Hepatocyte (in vitro differentiated cells): Measurements from ENCODE around the gene RAB28. TPM values are rescaled to one million over a fixed set of nuclear protein-coding genes. Genes with fewer than 3 reads are reported as not detected.

Source experiments
- DNase-seq: peaks from one replicate; pipeline ENCODE4 v3.0.0-alpha.2; 2016; ENCODE audit warnings: low spot score
- H2AFZ ChIP-seq: fragments of 200-600 bp; sonication (generic); 2 replicates; pipeline ENCODE4 v1.6.0; 2016; ENCODE audit warnings: antibody characterized with exemption, mild to moderate bottlenecking
- H3K27ac ChIP-seq: fragments of 200-600 bp; sonication (generic); 2 replicates; pipeline ENCODE4 v1.5.1; 2016; ENCODE audit warnings: mild to moderate bottlenecking
- H3K27me3 ChIP-seq: fragments of 200-600 bp; sonication (generic); 2 replicates; pipeline ENCODE4 v1.6.1; 2016
- H3K36me3 ChIP-seq: fragments of 200-600 bp; sonication (generic); replicated peaks from 2 replicates; pipeline ENCODE4 v1.5.1; 2016; ENCODE audit warnings: low read depth; ENCODE audit not compliant: insufficient read depth
- H3K4me1 ChIP-seq: fragments of 200-600 bp; sonication (generic); 2 replicates; pipeline ENCODE4 v1.5.1; 2016; ENCODE audit warnings: mild to moderate bottlenecking, moderate library complexity; ENCODE audit not compliant: insufficient read depth
- H3K4me2 ChIP-seq: fragments of 200-600 bp; sonication (generic); 2 replicates; pipeline ENCODE4 v1.6.0; 2016
- H3K4me3 ChIP-seq: fragments of 200-600 bp; sonication (generic); 2 replicates; pipeline ENCODE4 v1.5.1; 2016; ENCODE audit warnings: mild to moderate bottlenecking
- H3K79me2 ChIP-seq: fragments of 200-600 bp; sonication (generic); 2 replicates; pipeline ENCODE4 v1.6.0; 2017; ENCODE audit warnings: mild to moderate bottlenecking
- H3K9me2 ChIP-seq: fragments of 200-600 bp; sonication (generic); replicated peaks from 2 replicates; pipeline ENCODE4 v1.6.0; 2017; ENCODE audit warnings: mild to moderate bottlenecking; ENCODE audit not compliant: insufficient read depth
- H3K9me3 ChIP-seq: fragments of 200-600 bp; sonication (generic); 2 replicates; pipeline ENCODE4 v1.5.1; 2016; ENCODE audit warnings: low read depth, mild to moderate bottlenecking
- H4K20me1 ChIP-seq: fragments of 200-600 bp; sonication (generic); 2 replicates; pipeline ENCODE4 v1.6.0; 2016; ENCODE audit warnings: mild to moderate bottlenecking; ENCODE audit not compliant: insufficient read depth, poor library complexity, severe bottlenecking
- CTCF ChIP-seq: fragments of 200-600 bp; sonication (generic); IDR thresholded peaks from 2 replicates; pipeline ENCODE4 v1.5.1; 2016; ENCODE audit warnings: antibody characterized with exemption, mild to moderate bottlenecking; ENCODE audit not compliant: poor library complexity
- EZH2 ChIP-seq: fragments of 200-600 bp; sonication (generic); IDR thresholded peaks from 2 replicates; pipeline ENCODE4 v1.6.1; 2016; ENCODE audit warnings: antibody characterized with exemption, mild to moderate bottlenecking, borderline replicate concordance
- EZH2phosphoT487 ChIP-seq: fragments of 200-600 bp; sonication (generic); IDR thresholded peaks from one replicate; pipeline ENCODE4 v1.6.1; 2018; ENCODE audit warnings: antibody characterized with exemption, mild to moderate bottlenecking, low read depth, moderate library complexity; ENCODE audit not compliant: unreplicated experiment, severe bottlenecking
- WGBS: methylation state at CpG from one replicate; pipeline ENCODE4 v1.1.6; 2016; ENCODE audit warnings: low lambda C conversion rate; ENCODE audit errors: missing lambda C conversion rate; 5-methylcytosine and 5-hydroxymethylcytosine counted together
- polyA plus RNA-seq: library from polyadenylated mRNA; unstranded; fragments of >200 nt; fragmentation: Nextera tagmentation; extraction: Ambion mirVana; gene quantifications from 2 replicates; pipeline ENCODE4 v1.2.1, GENCODE V29; 2016
- total RNA-seq: library from RNA; depleted of rRNA; stranded (reverse); fragments of >200 nt; gene quantifications from 2 replicates; pipeline ENCODE4 v1.2.3, GENCODE V29; 2014

The RAB28 gene
- total and polyA plus RNA-seq, 2 experiments from 2014 or later: 14.5 to 26.1 TPM

- TF ChIP-seq EZH2phosphoT487 (no peak), EZH2 (no peak), CTCF (no peak)
- no peak overlapping the region for H2AFZ ChIP-seq
- H3K36me3 ChIP-seq: no peaks in the 10 kb centered on the region
- H3K9me3 ChIP-seq: no peaks in the 10 kb centered on the region
- no peak overlapping the region for H3K27ac ChIP-seq
- H3K4me3 ChIP-seq: no peak overlapping the region
- H3K9me2 ChIP-seq: no peaks in the 10 kb centered on the region
- H4K20me1 ChIP-seq: no peaks in the 10 kb centered on the region
- H3K4me1 ChIP-seq: peaks cover 4% of the 10 kb centered on the region
- no peaks in the 10 kb centered on the region for H3K27me3 ChIP-seq
- 62% methylated on average over 1 of the region's 1 CpG for WGBS
- no peak for DNase-seq
- peaks cover 44% of the 10 kb centered on the region for H3K79me2 ChIP-seq
- no peak overlapping the region for H3K4me2 ChIP-seq
Measured at GRCh38 chr4:13432453-13432852, 51.7 kb downstream of the RAB28 start.

DNA sequence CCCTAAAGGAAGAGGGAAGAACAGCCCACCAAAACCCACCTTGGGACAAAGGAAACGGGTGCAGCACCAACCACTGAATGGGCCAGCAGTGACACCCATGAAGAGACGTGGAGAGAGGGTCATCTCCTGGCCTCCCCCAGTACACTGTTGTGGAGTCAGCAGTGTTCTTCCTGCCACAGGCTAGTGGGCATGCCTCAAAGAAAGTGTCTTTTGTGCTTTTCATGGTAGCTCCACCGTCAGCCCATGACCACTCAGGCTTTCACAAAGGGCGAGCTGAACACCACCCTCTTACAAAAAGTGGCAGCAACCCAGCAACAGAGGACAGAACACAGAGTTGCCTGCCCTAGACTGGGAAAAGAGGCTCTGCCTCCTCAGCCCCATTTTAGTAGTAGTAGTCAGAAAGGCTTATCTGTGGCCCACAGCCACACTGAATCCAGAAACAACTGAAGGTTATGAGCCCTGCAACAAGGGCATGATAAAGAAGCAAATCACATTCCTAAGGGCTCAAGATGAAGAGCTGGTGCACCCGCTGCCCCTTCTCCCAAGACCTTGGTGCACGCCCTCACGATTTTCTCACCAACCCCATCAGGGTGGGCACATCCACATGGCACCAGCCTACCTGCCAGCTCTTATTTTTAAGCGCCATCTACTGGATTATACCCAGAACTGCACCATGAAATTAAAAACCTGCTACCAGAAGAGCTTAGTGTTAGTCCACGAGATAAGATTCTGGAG lies 53.1 kb downstream of the RAB28 start:
- Histone ChIP-seq H2AFZ (no peak overlapping the region), H3K27me3 (no peaks in the 10 kb centered on the region), H3K4me1 (peaks cover 4% of the 10 kb centered on the region), H3K36me3 (no peaks in the 10 kb centered on the region), H3K79me2 (peaks cover 44% of the 10 kb centered on the region), H3K9me3 (no peaks in the 10 kb centered on the region), H3K9me2 (no peaks in the 10 kb centered on the region), H3K4me3 (no peak overlapping the region), H3K27ac (no peak overlapping the region), H4K20me1 (no peaks in the 10 kb centered on the region), H3K4me2 (no peak overlapping the region)
- 86% methylated on average over 9 of the region's 9 CpGs for WGBS
- DNase-seq: no peak
- TF ChIP-seq EZH2phosphoT487 (no peak), CTCF (peak; percentile 7), EZH2 (no peak)

DNA sequence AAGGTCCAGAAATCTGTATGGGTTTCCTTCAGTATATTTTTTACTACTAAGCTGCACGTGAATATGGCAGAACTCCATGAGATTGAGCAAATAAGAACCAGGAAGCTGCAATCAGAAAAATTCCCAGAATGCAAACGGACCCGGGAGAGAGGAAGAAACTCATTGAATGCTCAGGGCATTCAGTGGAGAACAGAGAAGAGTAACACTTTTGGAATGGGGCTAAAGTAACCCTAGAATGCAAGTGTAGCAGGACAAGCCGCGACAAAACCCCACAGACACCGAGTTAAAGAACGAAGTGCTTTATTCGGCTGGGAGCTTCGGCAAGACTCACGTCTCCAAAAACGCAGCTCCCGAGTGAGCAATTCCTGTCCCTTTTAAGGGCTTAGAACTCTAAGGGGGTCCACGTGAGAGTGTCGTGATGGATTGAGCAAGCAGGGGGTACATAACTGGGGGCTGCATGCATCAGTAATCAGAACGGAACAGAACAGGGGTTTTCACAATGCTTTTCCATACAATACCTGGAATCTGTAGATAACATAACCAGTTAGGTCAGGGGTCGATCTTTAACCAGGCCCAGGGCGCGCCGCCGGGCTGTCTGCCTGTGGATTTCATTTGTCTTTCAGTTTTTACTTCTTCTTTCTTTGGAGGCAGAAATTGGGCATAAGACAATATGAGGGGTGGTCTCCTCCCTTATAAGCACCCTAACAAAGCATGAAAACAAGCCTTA lies 56.4 kb downstream of the RAB28 start:
- Histone ChIP-seq H2AFZ (no peak overlapping the region), H3K27ac (peak overlapping the region; percentile 52), H3K9me2 (no peaks in the 10 kb centered on the region), H3K36me3 (no peaks in the 10 kb centered on the region), H3K79me2 (peaks cover 23% of the 10 kb centered on the region), H3K4me2 (peak overlapping the region; percentile 66), H3K27me3 (no peaks in the 10 kb centered on the region), H3K4me3 (no peak overlapping the region), H3K4me1 (peaks cover 4% of the 10 kb centered on the region), H3K9me3 (no peaks in the 10 kb centered on the region), H4K20me1 (no peaks in the 10 kb centered on the region)
- 63% methylated on average over 20 of the region's 20 CpGs for WGBS
- no peak for DNase-seq
- TF ChIP-seq EZH2phosphoT487: no peak

- 97% methylated on average over 27 of the region's 32 CpGs for WGBS
- TF ChIP-seq EZH2 (no peak), EZH2phosphoT487 (no peak), CTCF (no peak)
- Histone ChIP-seq H4K20me1 (peaks cover 7% of the 10 kb centered on the region), H3K36me3 (no peaks in the 10 kb centered on the region), H3K27me3 (no peaks in the 10 kb centered on the region), H3K27ac (no peak overlapping the region), H3K9me2 (no peaks in the 10 kb centered on the region), H3K79me2 (peaks cover 8% of the 10 kb centered on the region), H2AFZ (no peak overlapping the region), H3K9me3 (no peaks in the 10 kb centered on the region), H3K4me1 (no peaks in the 10 kb centered on the region), H3K4me2 (no peak overlapping the region), H3K4me3 (no peak overlapping the region)
- DNase-seq: no peak
Measured at GRCh38 chr4:13415068-13415785, 68.9 kb downstream of the RAB28 start.
